Karpas-422 (cell line): ENCODE results near the gene PPIB. TPM values are rescaled to one million over a fixed set of nuclear protein-coding genes. Genes with fewer than 3 reads are reported as not detected.
A peak's percentile ranks its signal among the peaks of the same experiment; 100 is the strongest.
"Not testable (repeated sequence)": the region's sequence is repeated elsewhere in the genome, so short reads cannot be mapped to it uniquely, and the experiment has no call there.

Experiments
- DNase-seq: peaks from one replicate; pipeline ENCODE4 v3.0.0-alpha.2; 2015
- H2AFZ ChIP-seq: fragments of 200-600 bp; sonication (generic); 2 replicates; pipeline ENCODE4 v1.6.1; 2014; ENCODE audit warnings: antibody characterized with exemption, low read length, mixed read lengths
- H3K27ac ChIP-seq: fragments of 200-600 bp; sonication (generic); 2 replicates; pipeline ENCODE4 v1.5.1; 2014; ENCODE audit warnings: mild to moderate bottlenecking, low read length, moderate library complexity
- H3K27me3 ChIP-seq: fragments of 200-600 bp; sonication (generic); 2 replicates; pipeline ENCODE4 v1.6.1; 2014; ENCODE audit warnings: low read length, mixed read lengths
- H3K36me3 ChIP-seq: fragments of 200-600 bp; sonication (generic); 2 replicates; pipeline ENCODE4 v1.6.1; 2014; ENCODE audit warnings: low read length, mixed read lengths; ENCODE audit not compliant: insufficient read depth
- H3K4me1 ChIP-seq: fragments of 200-600 bp; sonication (generic); 2 replicates; pipeline ENCODE4 v1.6.1; 2014; ENCODE audit warnings: mild to moderate bottlenecking, low read length, mixed read lengths
- H3K4me2 ChIP-seq: fragments of 200-600 bp; sonication (generic); 2 replicates; pipeline ENCODE4 v1.6.1; 2014; ENCODE audit warnings: low read length, low read depth, mild to moderate bottlenecking; ENCODE audit not compliant: poor library complexity, severe bottlenecking
- H3K4me3 ChIP-seq: fragments of 200-600 bp; sonication (generic); 2 replicates; pipeline ENCODE4 v1.5.1; 2014; ENCODE audit warnings: mild to moderate bottlenecking, antibody characterized with exemption, low read length, mixed read lengths
- H3K79me2 ChIP-seq: fragments of 200-600 bp; sonication (generic); 2 replicates; pipeline ENCODE4 v1.6.1; 2014; ENCODE audit warnings: mild to moderate bottlenecking, low read length, mixed read lengths
- H3K9ac ChIP-seq: fragments of 200-600 bp; sonication (generic); 2 replicates; pipeline ENCODE4 v1.6.0; 2014; ENCODE audit warnings: low read length
- H3K9me2 ChIP-seq: fragments of 200-600 bp; sonication (generic), shearing (Covaris generic); replicated peaks from 2 replicates; pipeline ENCODE4 v1.6.0; 2014; ENCODE audit warnings: mild to moderate bottlenecking, low read length, moderate library complexity; ENCODE audit not compliant: insufficient read depth
- H3K9me3 ChIP-seq: fragments of 300-700, 200-600 bp; sonication (generic); 2 replicates; pipeline ENCODE4 v1.6.1; 2014; ENCODE audit warnings: low read length, mixed read lengths
- H4K20me1 ChIP-seq: fragments of 200-600 bp; sonication (generic); 2 replicates; pipeline ENCODE4 v1.6.1; 2014; ENCODE audit warnings: mild to moderate bottlenecking, antibody characterized with exemption, low read length, low read depth; ENCODE audit not compliant: insufficient read depth
- small RNA-seq: library from RNA; depleted of rRNA; stranded (forward); fragments of <200 nt; gene quantifications from one replicate; pipeline ENCODE3, GENCODE V24; 2014
- total RNA-seq: library from RNA; depleted of rRNA; stranded (reverse); fragments of >200 nt; shearing (Covaris generic); gene quantifications from 2 replicates; pipeline ENCODE4 v1.2.3, GENCODE V29; 2014; ENCODE audit warnings: low replicate concordance; rRNA removed

The PPIB gene
- total RNA-seq, 1 experiment from 2014 or later = 165 TPM

DNA sequence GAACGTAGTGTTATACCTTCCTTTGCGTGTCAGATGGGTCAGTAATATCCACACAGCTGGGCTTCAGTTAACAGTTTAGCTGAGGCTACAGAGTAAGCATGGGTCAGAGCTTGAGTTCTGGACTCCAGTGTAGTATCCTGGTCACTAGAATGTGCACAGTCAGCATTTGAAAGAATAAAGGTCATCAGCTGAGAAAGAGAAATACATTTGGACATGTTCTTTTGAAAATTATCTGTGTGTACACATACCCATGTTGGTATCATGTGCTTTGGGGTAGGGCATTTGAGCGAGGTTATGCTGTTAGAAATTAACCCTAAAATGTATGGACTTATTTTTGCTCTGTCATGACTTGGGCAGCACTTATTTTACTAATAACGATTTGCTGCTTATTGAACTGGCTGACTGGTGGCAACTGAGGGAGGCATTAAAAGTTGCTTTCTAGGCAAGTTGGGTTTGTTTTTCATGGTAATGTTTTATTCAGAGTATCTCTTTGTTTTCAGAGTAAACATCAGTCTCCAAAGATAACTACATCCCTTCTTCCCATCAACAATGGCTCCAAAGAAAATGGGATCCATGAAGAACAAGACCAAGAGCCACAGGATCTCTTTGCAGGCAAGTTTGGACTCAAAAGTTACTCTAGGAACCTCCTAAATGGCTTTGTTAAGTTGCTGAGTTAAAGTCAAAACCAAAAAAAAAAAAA, 50.6 kb downstream of the PPIB start:
- Histone ChIP-seq H3K36me3 (peaks cover 40% of the 10 kb centered on the region; the same call in 1 of the 2 replicates), H3K9me2 (no peaks in the 10 kb centered on the region), H3K9ac (no peak overlapping the region), H3K79me2 (peaks cover 81% of the 10 kb centered on the region), H3K4me3 (no peak overlapping the region), H3K27me3 (no peaks in the 10 kb centered on the region), H2AFZ (no peak overlapping the region), H4K20me1 (no peaks in the 10 kb centered on the region), H3K9me3 (no peaks in the 10 kb centered on the region), H3K27ac (no peak overlapping the region), H3K4me1 (peaks cover 14% of the 10 kb centered on the region), H3K4me2 (no peak overlapping the region)
- no peak for DNase-seq

DNA sequence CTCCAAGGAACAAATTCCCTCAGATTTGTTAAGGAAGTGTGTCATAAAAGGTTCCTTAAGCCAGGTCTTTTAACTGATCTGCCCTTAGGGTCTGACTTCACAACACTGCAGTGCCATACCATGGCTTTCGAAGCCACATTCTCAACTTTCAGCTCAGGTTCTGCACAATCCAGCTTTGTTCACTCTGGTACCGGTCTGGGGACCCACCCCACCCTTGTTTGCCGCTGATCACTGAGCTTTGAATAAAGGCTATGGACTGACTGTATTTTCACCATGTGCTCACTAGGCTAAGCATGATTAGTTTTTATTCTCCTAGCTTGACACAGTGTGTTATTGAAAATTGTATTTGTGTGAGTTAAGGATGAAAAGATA, 51.2 kb downstream of the PPIB start:
- peaks cover 14% of the 10 kb centered on the region for H3K4me1 ChIP-seq
- no peaks in the 10 kb centered on the region for H3K27me3 ChIP-seq
- H3K9me2 ChIP-seq = no peaks in the 10 kb centered on the region
- H3K36me3 ChIP-seq = peaks cover 36% of the 10 kb centered on the region; the same call in 1 of the 2 replicates
- H3K9ac ChIP-seq = no peak overlapping the region
- H3K4me2 ChIP-seq = no peak overlapping the region
- H3K27ac ChIP-seq = no peak overlapping the region
- peaks cover 85% of the 10 kb centered on the region for H3K79me2 ChIP-seq
- no peak for DNase-seq
- H2AFZ ChIP-seq = no peak overlapping the region
- H3K4me3 ChIP-seq = no peak overlapping the region
- H3K9me3 ChIP-seq = no peaks in the 10 kb centered on the region
- no peaks in the 10 kb centered on the region for H4K20me1 ChIP-seq

DNA sequence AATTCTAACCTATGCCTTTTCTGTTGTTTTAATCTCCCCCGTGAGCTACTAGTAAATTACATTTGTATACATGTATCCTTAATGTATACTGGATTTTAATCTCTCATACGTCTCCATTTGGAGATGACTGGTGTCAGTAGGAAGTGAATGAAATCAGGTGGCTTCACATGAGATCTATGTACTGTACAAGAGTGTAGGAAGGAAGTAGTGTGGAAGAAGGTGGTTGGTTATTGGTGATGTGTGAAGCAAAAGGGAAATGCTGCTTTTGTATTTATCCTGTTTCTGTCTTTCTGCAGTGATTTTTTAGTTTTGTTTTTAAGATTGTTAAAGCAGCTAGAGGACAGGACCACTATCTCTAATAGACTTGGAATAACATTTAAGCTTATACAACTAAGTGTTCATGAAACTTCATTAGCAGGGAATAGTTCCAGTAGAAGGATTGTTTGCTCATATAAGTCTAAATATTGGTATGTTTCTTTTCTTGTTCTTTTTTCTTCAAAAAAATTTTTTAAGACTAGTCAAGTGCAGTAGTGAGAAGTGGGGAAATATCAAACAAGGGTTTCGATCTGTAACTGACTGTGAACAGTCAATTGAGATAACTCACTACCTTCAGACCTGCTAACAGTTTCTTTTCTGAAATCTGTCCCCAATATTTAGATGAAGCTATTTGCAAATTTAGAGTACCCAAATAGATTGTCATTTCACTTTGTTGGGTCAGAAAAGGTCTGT, 51.7 kb downstream of the PPIB start:
- no peak overlapping the region for H3K4me2 ChIP-seq
- H3K4me1 ChIP-seq = peaks cover 14% of the 10 kb centered on the region
- H2AFZ ChIP-seq = no peak overlapping the region
- no peaks in the 10 kb centered on the region for H3K9me2 ChIP-seq
- peaks cover 30% of the 10 kb centered on the region; the same call in 1 of the 2 replicates for H3K36me3 ChIP-seq
- H3K27me3 ChIP-seq = no peaks in the 10 kb centered on the region
- H3K9ac ChIP-seq = no peak overlapping the region
- peak overlapping the region; percentile 24; the same call in 1 of the 2 replicates for H3K27ac ChIP-seq
- H3K9me3 ChIP-seq = no peaks in the 10 kb centered on the region
- peaks cover 86% of the 10 kb centered on the region for H3K79me2 ChIP-seq
- no peaks in the 10 kb centered on the region for H4K20me1 ChIP-seq
- no peak for DNase-seq
- no peak overlapping the region for H3K4me3 ChIP-seq

DNA sequence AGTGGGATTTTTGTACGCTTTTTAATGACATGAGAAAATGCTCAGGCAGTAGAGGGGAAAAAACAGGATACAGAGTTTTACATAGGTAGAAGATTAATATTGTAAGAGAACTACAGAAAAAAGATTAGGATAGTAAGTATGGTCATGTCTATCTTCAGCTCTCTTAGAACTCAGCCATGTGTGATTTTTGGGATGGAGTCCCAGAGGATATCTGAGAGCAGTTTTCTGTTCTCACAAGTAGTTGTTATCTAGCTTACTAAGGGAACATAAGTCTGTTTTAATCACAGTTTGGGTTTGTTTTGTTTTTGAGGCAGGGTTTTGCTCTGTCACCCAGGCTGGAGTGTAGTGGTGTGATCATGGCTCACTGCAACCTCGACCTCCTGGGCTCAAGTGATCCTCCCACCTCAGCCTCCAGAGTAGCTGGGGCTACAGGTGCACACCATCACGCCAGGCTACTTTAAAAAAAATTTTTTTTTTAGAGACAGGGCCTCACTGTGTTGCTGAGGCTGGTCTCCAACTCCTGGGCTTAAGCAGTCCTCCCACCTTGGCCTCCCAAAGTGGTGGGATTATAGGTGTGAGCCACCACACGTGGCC, 52.6 kb downstream of the PPIB start:
- Histone ChIP-seq H3K4me1 (peaks cover 14% of the 10 kb centered on the region), H3K79me2 (peaks cover 91% of the 10 kb centered on the region), H3K36me3 (peaks cover 23% of the 10 kb centered on the region; the same call in 1 of the 2 replicates)
- not testable (repeated sequence) for H3K27me3 ChIP-seq, H3K4me3 ChIP-seq, DNase-seq, H3K9me2 ChIP-seq, H2AFZ ChIP-seq, H3K27ac ChIP-seq, H3K9me3 ChIP-seq, H4K20me1 ChIP-seq, H3K9ac ChIP-seq, H3K4me2 ChIP-seq

DNA sequence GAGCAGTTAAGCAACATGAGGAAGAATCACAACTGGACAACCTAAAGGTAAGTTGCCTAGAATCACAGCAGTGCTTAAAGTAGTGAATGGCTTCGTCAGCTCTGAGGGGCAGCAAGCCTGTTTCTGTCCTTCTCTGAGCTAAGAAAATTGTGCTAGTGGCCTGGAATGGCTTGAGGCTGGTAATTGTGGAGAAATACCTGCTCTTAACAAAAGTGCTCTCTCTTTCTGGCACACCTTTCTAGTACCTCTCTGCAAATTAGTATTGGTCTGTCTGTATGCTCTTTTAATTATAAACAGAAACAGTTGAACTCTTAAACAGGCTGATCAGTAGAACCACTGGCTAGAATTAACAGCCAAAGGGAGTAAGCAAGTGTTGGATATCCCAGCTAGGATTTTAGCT, 55.5 kb downstream of the PPIB start:
- Histone ChIP-seq H3K36me3 (peaks cover 4% of the 10 kb centered on the region; the same call in 1 of the 2 replicates), H3K4me2 (no peak overlapping the region), H3K4me3 (no peak overlapping the region), H3K9me3 (no peaks in the 10 kb centered on the region), H4K20me1 (0 out of 2 replicates have a peak, but pooled peaks cover 12% of the 10 kb centered on the region), H3K79me2 (peaks cover 99% of the 10 kb centered on the region), H2AFZ (no peak overlapping the region), H3K4me1 (peaks cover 14% of the 10 kb centered on the region), H3K27ac (no peak overlapping the region), H3K27me3 (no peaks in the 10 kb centered on the region), H3K9ac (no peak overlapping the region), H3K9me2 (no peaks in the 10 kb centered on the region)
- DNase-seq = no peak

Small RNA genes lying within 50 kb of the gene (small RNA-seq; reads per million reads assigned to genes)
- gene RF00019 = not detected

Other genes with a start within 250 kb of the PPIB start
- 40.4 and 56.4 TPM in 2 replicates for gene DAPK2, start 116.5 kb downstream of the PPIB start, total RNA-seq
- 106 and 129 TPM in 2 replicates for gene CIAO2A, start 69.2 kb downstream of the PPIB start, total RNA-seq
- 52.0 and 55.5 TPM in 2 replicates for gene SNX1, start 67.0 kb downstream of the PPIB start, total RNA-seq
- gene SNX22, start 11.3 kb downstream of the PPIB start, total RNA-seq = 51.5 and 71.4 TPM in 2 replicates
- gene CSNK1G1, start 193.2 kb upstream of the PPIB start, total RNA-seq = 29.1 and 37.1 TPM in 2 replicates
- gene PCLAF, start 218.4 kb upstream of the PPIB start, total RNA-seq = 24.7 and 223 TPM in 2 replicates
- 9.2 and 11.9 TPM in 2 replicates for gene TRIP4, start 224.8 kb upstream of the PPIB start, total RNA-seq